Glomerular endothelial cell (primary cell): Measurements from ENCODE around the gene PDE4A. TPM values are rescaled to one million over a fixed set of nuclear protein-coding genes. Genes with fewer than 3 reads are reported as not detected.
"Not testable (repeated sequence)": the region's sequence is repeated elsewhere in the genome, so short reads cannot be mapped to it uniquely, and the experiment has no call there.

Experiments
- DNase-seq: peaks from one replicate; pipeline ENCODE4 v3.0.0-alpha.2; 2011; ENCODE audit warnings: low read depth, low spot score; ENCODE audit errors: extremely low read depth
- total RNA-seq: library from RNA; depleted of rRNA; stranded (reverse); fragments of >200 nt; gene quantifications from 2 replicates; pipeline ENCODE4 v1.2.3, GENCODE V29; 2015

The PDE4A gene
- 4.8 and 5.3 TPM in 2 replicates for total RNA-seq

- DNase-seq = no peak
These were observed at the start of gene PDE4A for GRCh38 chr19:10420444-10421239. TSS of gene PDE4A (plus strand) at chr19:10420538. CDS start at chr19:10420765, 227 bp downstream.

DNA sequence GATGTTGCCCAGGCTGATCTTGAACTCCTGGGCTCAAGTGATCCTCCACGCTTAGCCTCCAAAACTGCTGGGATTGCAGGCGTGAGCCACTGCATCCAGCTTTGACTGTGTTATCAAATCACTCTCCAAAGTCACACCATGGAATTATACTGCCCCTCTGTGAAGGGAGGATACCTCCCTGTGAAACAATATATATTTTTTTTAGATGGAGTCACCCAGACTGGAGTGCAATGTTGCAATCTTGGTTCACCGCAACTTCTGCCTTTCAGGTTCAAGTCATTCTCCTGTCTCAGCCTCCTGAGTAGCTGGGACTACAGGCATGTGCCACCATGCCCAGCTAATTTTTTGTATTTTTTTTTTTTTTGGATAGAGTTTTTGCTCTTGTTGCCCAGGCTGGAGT is 47.6 kb upstream of the PDE4A start:
- DNase-seq = no peak

GRCh38 chr19:10374931-10375330 is 45.4 kb upstream of the PDE4A start:
- DNase-seq = no peak

- not testable (repeated sequence) for DNase-seq
These were observed 43.1 kb upstream of the PDE4A start for GRCh38 chr19:10377140-10377640.

GRCh38 chr19:10378124-10378523 is 42.2 kb upstream of the PDE4A start:
- no peak for DNase-seq

GRCh38 chr19:10379880-10380312 is 40.4 kb upstream of the PDE4A start:
- DNase-seq = no peak

GRCh38 chr19:10380313-10381102 is 39.8 kb upstream of the PDE4A start, which contains the start of gene TYK2:
TSS of gene TYK2 (minus strand) at chr19:10380572. CDS start at chr19:10378406, 2,166 bp downstream.
- DNase-seq = peak; percentile 90

DNA sequence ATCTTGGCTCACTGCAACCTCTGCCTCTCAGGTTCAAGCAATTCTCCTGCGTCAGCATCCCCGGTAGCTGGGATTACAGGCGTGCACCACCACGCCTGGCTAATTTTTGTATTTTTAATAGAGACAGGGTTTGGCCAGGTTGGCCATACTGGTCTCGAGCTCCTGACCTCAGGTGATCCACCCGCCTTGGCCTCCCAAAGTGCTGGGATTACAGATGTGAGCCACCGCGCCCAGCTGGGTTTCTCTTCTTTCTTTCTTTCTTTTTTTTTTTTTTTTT is 37.2 kb upstream of the PDE4A start:
- DNase-seq = not testable (repeated sequence)

DNA sequence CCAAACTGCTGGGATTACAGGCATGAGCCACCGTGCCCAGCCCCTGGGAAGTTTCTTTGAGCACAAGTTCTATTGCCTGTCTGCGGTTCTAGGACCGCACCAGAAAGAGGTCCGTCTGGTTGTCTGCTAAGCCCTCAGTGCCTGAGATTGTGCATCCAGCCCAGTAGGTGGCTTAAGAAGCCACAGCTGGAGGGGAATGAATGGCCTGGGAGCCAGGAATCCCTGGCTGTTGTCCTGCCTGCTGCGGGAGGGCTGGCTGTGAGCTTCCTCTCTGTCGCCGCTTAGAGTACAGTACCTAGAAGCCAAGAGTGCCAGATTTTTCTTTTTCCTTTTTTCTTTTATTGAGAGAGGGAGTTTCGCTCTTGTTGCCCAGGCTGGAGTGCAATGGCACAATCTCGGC is 35.8 kb upstream of the PDE4A start:
- DNase-seq = no peak

- DNase-seq = peak; percentile 67
These were observed 31.4 kb upstream of the PDE4A start for GRCh38 chr19:10388957-10389356.

GRCh38 chr19:10389863-10390262 is 30.5 kb upstream of the PDE4A start:
- DNase-seq = no peak

- DNase-seq = peak; percentile 62
These were observed 29.6 kb upstream of the PDE4A start for GRCh38 chr19:10390652-10391286.

GRCh38 chr19:10392120-10392519 is 28.2 kb upstream of the PDE4A start:
- DNase-seq = no peak

DNA sequence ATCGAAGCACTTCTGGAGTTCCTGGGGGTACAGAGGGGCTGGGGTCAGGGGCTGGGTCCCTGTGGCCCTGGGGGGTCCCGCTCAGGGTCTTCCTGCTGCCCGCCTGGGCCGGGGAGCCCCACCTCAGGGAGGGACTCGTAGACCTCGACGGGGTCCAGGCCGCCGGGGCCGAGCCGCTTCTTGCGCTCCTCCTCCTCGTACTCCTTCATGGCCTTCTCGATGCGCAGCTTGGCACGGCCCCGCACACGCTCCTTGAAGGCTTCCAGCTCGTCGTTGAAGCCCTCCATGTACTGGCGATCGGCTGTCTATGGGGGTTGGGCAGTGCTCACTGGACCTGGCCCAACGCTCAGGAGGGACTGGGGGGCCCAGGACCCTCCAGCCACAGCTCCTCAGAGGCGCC is 27.2 kb upstream of the PDE4A start:
- no peak for DNase-seq

GRCh38 chr19:10395003-10395402 is 25.3 kb upstream of the PDE4A start:
- DNase-seq = no peak

GRCh38 chr19:10395436-10395835 is 24.9 kb upstream of the PDE4A start:
- DNase-seq = no peak

DNA sequence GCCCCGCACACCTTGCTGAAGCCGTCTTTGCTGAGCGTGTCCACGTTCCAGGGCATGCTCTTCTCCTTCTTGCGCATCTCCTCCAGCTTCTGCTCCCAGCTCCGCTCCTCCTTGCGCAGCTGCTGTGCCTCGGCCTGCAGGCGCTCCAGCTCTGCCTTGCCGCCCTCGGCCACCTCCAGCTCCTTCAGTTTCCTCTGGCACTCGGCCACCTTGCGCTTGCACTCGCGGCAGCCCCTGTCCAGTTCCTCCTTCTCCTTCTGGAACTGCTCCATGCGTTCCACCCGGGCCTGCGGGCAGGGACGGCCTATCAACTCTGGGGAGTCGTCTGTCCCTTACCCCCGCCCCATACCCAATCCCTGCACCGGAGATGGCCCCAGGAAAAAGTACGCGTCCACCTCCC is 24.4 kb upstream of the PDE4A start:
- DNase-seq = no peak

GRCh38 chr19:10398819-10399218 is 21.5 kb upstream of the PDE4A start:
- no peak for DNase-seq

DNA sequence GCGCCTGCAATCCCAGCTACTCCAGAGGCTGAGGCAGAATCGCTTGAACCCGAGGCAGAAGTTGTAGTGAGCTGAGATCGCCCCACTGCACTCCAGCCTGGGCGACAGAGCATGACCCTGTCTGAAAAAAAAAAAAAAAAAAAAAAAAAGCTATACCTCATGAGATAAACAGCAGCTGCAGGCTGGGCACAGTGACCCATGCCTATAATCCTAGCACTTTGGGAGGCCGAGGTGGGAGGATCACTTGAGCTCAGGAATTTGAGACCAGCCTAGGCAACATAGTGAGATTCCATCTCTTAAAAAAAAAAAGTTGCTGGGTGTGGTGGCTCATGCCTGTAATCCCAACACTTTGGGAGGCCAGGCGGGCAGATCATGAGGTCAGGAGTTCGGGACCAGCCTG is 21.0 kb upstream of the PDE4A start:
- not testable (repeated sequence) for DNase-seq

DNA sequence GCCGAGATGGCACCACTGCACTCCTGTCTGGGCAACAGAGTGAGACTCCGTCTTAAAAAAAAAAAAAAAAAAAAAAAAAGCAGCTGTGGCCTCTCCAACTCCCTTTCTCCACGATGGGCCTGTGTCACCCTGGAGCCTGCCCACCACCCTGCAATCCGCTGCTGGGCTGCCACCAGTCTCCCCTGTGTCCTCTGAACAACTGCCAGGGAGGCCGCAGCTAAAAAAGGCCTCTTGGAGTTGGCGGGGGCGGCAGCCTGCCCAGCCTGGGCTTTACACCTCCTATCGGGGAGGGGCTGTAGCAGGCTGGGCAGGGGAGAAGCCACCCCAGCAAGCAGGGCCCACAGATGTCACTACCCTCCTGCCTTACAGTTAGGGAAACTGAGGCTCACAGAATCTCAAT is 20.5 kb upstream of the PDE4A start:
- DNase-seq = no peak

GRCh38 chr19:10402441-10403038 is 17.8 kb upstream of the PDE4A start:
- DNase-seq = no peak
